Breast epithelium (tissue), 3 donors: ENCODE measurements around the gene FBXL13.

Experiments used
- CTCF ChIP-seq, 3 donors: fragments of 450-650 bp; IDR thresholded peaks; one replicate each; pipeline ENCODE4 v1.5.1; 2016 to 2017; ENCODE audit warnings: antibody characterized with exemption in 3 of 3, mild to moderate bottlenecking in 3 of 3, moderate library complexity in 3 of 3
- POLR2A ChIP-seq: fragments of 450-650 bp; IDR thresholded peaks from one replicate; pipeline ENCODE4 v1.6.1; 2016; ENCODE audit warnings: antibody characterized with exemption, mild to moderate bottlenecking, moderate library complexity

GRCh38 chr7:102918845-102919244, 155.8 kb downstream of the FBXL13 start:
- TF ChIP-seq CTCF (IDR thresholded peaks at IDR 0.05) (no peak), POLR2A (no peak)
